GM12875 (cell line): ENCODE results near the gene GRIN3A.

Source experiments
- H3K4me3 ChIP-seq: one replicate; pipeline ENCODE4 v1.5.1; 2011; ENCODE audit warnings: low read depth, low read length, control low read depth
- CTCF ChIP-seq: IDR thresholded peaks from 2 replicates; pipeline ENCODE4 v1.5.1; 2011; ENCODE audit warnings: low read depth, mild to moderate bottlenecking, control low read depth, inconsistent platforms, low read length, moderate library complexity, borderline replicate concordance; ENCODE audit not compliant: insufficient read depth

The GRIN3A gene

GRCh38 chr9:101738566-101739183 is at the start of gene GRIN3A:
Gene GRIN3A, minus strand, starts transcription at chr9:101738647. Its CDS starts 668 bp downstream, at chr9:101737979.
- TF ChIP-seq CTCF, result no peak
- no peak within 1 kb of the TSS for H3K4me3 ChIP-seq

- no peak for TF ChIP-seq CTCF
Measured at GRCh38 chr9:101787891-101788290, 49.4 kb upstream of the GRIN3A start.

GRCh38 chr9:101778332-101778731 is 39.9 kb upstream of the GRIN3A start:
- H3K4me3 ChIP-seq, result no peak overlapping the region
- no peak for TF ChIP-seq CTCF

More at GRCh38 chr9:101787891-101788290, 49.4 kb upstream of the GRIN3A start:
- H3K4me3 ChIP-seq, result no peak overlapping the region

DNA sequence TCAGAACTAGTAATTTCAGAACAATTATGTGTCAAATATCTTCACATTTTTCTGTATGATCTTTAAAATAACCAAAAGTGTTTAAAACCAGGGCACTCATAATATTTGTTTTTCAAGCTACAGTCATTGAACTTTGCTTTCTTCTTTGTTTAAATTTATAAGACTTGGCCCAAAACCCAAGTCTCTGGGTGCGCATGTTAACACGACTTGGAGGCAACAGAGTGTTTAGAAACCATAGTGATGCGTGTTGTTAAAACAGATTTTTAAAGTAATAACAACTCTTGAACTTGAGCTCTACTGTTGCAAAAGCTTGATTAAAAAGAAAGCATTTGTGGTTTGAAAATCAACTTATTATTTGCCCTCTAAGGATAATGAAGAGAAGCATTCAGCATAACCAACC is 26.0 kb upstream of the GRIN3A start:
- no peak overlapping the region for H3K4me3 ChIP-seq
- no peak for TF ChIP-seq CTCF

- TF ChIP-seq CTCF, result no peak
- no peak overlapping the region for H3K4me3 ChIP-seq
Measured at GRCh38 chr9:101758304-101758930, 20.0 kb upstream of the GRIN3A start.

DNA sequence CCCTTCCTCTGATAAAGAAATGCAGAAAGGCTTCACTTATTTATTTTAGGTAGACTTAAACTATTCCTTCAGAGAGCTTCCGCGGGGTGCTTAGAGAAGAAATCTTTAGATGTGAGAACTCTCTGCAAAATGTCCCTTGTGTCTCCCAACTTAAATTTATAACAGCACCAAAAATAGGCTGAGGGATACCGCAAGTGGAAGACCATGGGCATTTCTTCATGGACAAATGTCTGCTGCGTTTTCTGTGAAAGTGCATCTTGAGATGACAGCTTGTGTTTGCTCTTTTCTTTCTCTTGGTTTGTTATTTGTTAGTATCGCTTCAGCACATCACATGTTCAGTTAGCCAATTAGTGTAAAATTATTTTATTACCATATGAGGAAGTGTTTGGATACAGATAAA is 15.3 kb upstream of the GRIN3A start:
- H3K4me3 ChIP-seq, result no peak overlapping the region
- no peak for TF ChIP-seq CTCF

DNA sequence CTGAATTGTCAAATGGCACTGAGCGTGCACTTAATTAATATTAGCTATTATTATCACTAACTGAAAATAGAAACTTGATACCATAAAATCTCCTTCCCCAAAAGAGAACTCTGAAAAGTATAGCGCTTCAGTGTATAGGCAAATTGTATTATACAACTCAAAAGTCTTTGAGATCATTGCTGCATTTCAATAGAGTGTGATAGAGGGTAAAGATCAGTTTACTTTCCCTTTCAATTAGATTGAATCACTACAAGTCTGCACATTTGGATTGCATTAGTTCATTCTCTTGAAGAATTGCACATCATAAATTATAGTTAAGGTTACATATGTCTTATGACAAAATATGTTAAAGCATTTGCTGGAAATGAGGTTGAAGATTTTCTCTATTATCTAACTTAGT is 13.4 kb upstream of the GRIN3A start:
- no peak for TF ChIP-seq CTCF
- no peak overlapping the region for H3K4me3 ChIP-seq
